HEK293 (cell line): ENCODE measurements around the gene MESD.

Experiments
- CTCF ChIA-PET: fragments of 350-600 bp; formaldehyde crosslinking; extraction: SDS; loops from one replicate; lab custom pipeline; 2021; ENCODE audit warnings: antibody characterized with exemption; lab: Yijun Ruan, JAX
- POLR2A ChIA-PET: fragments of 300-600 bp; formaldehyde crosslinking; extraction: SDS; loops from one replicate; lab custom pipeline; 2020; ENCODE audit warnings: antibody characterized with exemption, inconsistent platforms; lab: Yijun Ruan, JAX
- H3K27ac ChIP-seq: fragments of 200-500 bp; sonication (Bioruptor generic); 2 replicates; pipeline ENCODE4 v1.5.1; 2014; ENCODE audit warnings: low read depth, low read length, control low read depth, inconsistent platforms; ENCODE audit errors: extremely low read depth
- H3K36me3 ChIP-seq, 2 experiments: fragments of 200-500 bp in 1 of 2; sonication (Bioruptor generic) in 1 of 2; 1 replicate in 1 of 2; 2 replicates in 1 of 2; pipeline ENCODE4 v1.5.1; 2014 to 2017; ENCODE audit warnings: inconsistent platforms in 2 of 2, low read length in 2 of 2; ENCODE audit not compliant: control insufficient read depth in 2 of 2, insufficient read depth in 1 of 2
- H3K4me1 ChIP-seq: fragments of 200-500 bp; sonication (Bioruptor generic); 2 replicates; pipeline ENCODE4 v1.5.1; 2014; ENCODE audit warnings: mild to moderate bottlenecking, low read length, inconsistent platforms; ENCODE audit not compliant: control insufficient read depth, insufficient read depth
- H3K4me3 ChIP-seq: 2 replicates; pipeline ENCODE4 v1.5.1; 2011; ENCODE audit warnings: low read depth, mild to moderate bottlenecking, control low read depth, low read length, moderate library complexity
- H3K9me3 ChIP-seq: fragments of 200-500 bp; sonication (Bioruptor generic); 2 replicates; pipeline ENCODE4 v1.5.1; 2014; ENCODE audit warnings: low read depth, low read length, inconsistent platforms; ENCODE audit not compliant: control insufficient read depth, insufficient read depth
- SP2 ChIP-seq: fragments of 450-650 bp; formaldehyde crosslinking; IDR thresholded peaks from 2 replicates; pipeline ENCODE4 v1.5.1; 2016; ENCODE audit warnings: missing biosample characterization, missing genetic modification characterization
- TRIM28 ChIP-seq: IDR thresholded peaks from 2 replicates; pipeline ENCODE4 v1.6.1; 2011; ENCODE audit warnings: low read length, control low read depth, borderline replicate concordance
- ZBTB17 ChIP-seq: fragments of 450-650 bp; formaldehyde crosslinking; IDR thresholded peaks from 2 replicates; pipeline ENCODE4 v1.5.1; 2016; ENCODE audit warnings: missing biosample characterization, missing genetic modification characterization
- ZBTB8A ChIP-seq: fragments of 450-650 bp; formaldehyde crosslinking; IDR thresholded peaks from 2 replicates; pipeline ENCODE4 v1.5.1; 2016; ENCODE audit warnings: missing biosample characterization, missing genetic modification characterization
- ZNF112 ChIP-seq: fragments of 450-650 bp; formaldehyde crosslinking; IDR thresholded peaks from 2 replicates; pipeline ENCODE4 v1.5.0; 2017; ENCODE audit warnings: missing biosample characterization, missing genetic modification characterization
- ZNF157 ChIP-seq: fragments of 450-650 bp; formaldehyde crosslinking; IDR thresholded peaks from 2 replicates; pipeline ENCODE4 v1.5.1; 2016; ENCODE audit warnings: missing biosample characterization, missing genetic modification characterization
- ZNF16 ChIP-seq: fragments of 450-650 bp; formaldehyde crosslinking; IDR thresholded peaks from 2 replicates; pipeline ENCODE4 v1.5.1; 2016; ENCODE audit warnings: low read depth, missing biosample characterization, missing genetic modification characterization
- ZNF211 ChIP-seq: fragments of 450-650 bp; formaldehyde crosslinking; IDR thresholded peaks from 2 replicates; pipeline ENCODE4 v1.5.1; 2016; ENCODE audit warnings: low read depth, missing biosample characterization, missing genetic modification characterization
- ZNF423 ChIP-seq: fragments of 450-650 bp; formaldehyde crosslinking; IDR thresholded peaks from 2 replicates; pipeline ENCODE4 v1.5.1; 2016; ENCODE audit warnings: missing biosample characterization, missing genetic modification characterization
- ZNF433 ChIP-seq: fragments of 450-650 bp; formaldehyde crosslinking; IDR thresholded peaks from 2 replicates; pipeline ENCODE4 v1.5.1; 2016; ENCODE audit warnings: missing biosample characterization, missing genetic modification characterization, low read depth
- ZNF623 ChIP-seq: fragments of 450-650 bp; formaldehyde crosslinking; IDR thresholded peaks from 2 replicates; pipeline ENCODE4 v1.5.1; 2016; ENCODE audit warnings: missing biosample characterization, missing genetic modification characterization
- ZNF654 ChIP-seq: fragments of 450-650 bp; formaldehyde crosslinking; IDR thresholded peaks from 2 replicates; pipeline ENCODE4 v1.5.1; 2016; ENCODE audit warnings: low read depth, missing biosample characterization, missing genetic modification characterization
- ZNF776 ChIP-seq: fragments of 450-650 bp; formaldehyde crosslinking; IDR thresholded peaks from 2 replicates; pipeline ENCODE4 v1.5.0; 2017; ENCODE audit warnings: missing biosample characterization, missing genetic modification characterization, borderline replicate concordance
- ZNF843 ChIP-seq: fragments of 450-650 bp; formaldehyde crosslinking; IDR thresholded peaks from 2 replicates; pipeline ENCODE4 v1.5.1; 2016; ENCODE audit warnings: missing biosample characterization, missing genetic modification characterization
- TF ChIP-seq, protein P1 (sequence below): fragments of 450-650 bp; formaldehyde crosslinking; IDR thresholded peaks from 2 replicates; pipeline ENCODE4 v1.5.1; 2016; ENCODE audit warnings: missing biosample characterization, missing genetic modification characterization
- TF ChIP-seq, protein P2 (sequence below): fragments of 450-650 bp; formaldehyde crosslinking; IDR thresholded peaks from 2 replicates; pipeline ENCODE4 v1.5.1; 2016; ENCODE audit warnings: missing biosample characterization, missing genetic modification characterization
- TF ChIP-seq, protein P3 (sequence below): fragments of 450-650 bp; formaldehyde crosslinking; IDR thresholded peaks from 2 replicates; pipeline ENCODE4 v1.5.1; 2016; ENCODE audit warnings: missing biosample characterization, missing genetic modification characterization
- TF ChIP-seq, protein P4 (sequence below): fragments of 450-650 bp; formaldehyde crosslinking; IDR thresholded peaks from 2 replicates; pipeline ENCODE4 v1.5.1; 2016; ENCODE audit warnings: missing biosample characterization, missing genetic modification characterization
- TF ChIP-seq, protein P5 (sequence below): fragments of 450-650 bp; formaldehyde crosslinking; IDR thresholded peaks from 2 replicates; pipeline ENCODE4 v1.5.1; 2016; ENCODE audit warnings: missing biosample characterization, missing genetic modification characterization
- TF ChIP-seq, protein P6 (sequence below): fragments of 450-650 bp; formaldehyde crosslinking; optimal IDR thresholded peaks from 2 replicates; pipeline ENCODE3; 2016; ENCODE audit warnings: missing biosample characterization, mild to moderate bottlenecking, missing genetic modification characterization

MESD gene

DNA sequence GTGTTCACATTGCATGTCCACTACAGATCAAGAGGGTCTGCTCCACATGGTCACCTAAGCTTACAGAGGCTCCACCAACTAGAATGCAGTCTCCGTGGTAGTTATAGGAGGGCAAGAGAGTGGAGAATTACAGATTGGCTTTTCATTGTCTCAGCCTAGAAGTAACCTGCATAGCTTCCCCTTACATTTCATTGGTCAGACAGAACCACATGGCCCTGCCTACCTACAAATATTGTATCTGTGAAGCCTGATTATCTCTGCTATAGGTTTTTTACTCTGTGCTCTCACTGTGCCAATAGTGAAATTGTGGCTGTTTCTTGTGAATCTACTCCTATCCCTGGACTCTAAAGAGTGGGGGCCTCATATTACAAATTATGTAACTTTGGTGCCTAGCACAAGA is 8.6 kb upstream of the MESD start:
- H3K4me3 ChIP-seq: no peak overlapping the region
- no peak overlapping the region for H3K27ac ChIP-seq
- POLR2A ChIA-PET: interaction anchor here (0.5 to 1.0 kb wide), 2 partner anchors 8 to 9 kb away, joined by 3 to 4 read pairs; no protein-coding TSS in a partner anchor

DNA sequence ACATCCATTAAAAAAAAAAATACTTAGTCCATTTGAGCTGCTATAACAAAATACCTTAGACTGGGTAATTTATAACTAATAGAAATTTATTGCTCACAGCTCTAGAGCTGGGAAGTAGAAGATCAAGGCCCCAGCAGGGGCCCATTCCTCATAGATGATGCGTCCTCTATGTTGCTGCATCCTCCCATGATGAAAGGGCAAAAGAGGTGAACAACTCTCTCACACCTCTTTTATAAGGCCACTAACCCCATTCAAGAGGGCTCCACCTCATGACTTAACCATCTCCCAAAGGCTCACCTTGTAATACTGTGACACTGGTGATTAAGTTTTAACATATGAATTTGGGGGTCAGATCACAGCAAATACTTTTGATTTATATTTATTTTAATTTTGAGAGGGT is 8.1 kb upstream of the MESD start:
- no peaks in the 10 kb centered on the region for H3K9me3 ChIP-seq
- H3K36me3 ChIP-seq: peaks cover 0 to 5% of the 10 kb centered on the region in 2 experiments; a peak in 1 of 3 replicates
- H3K4me1 ChIP-seq: peaks cover 3% of the 10 kb centered on the region; the same call in 1 of the 2 replicates
- H3K4me3 ChIP-seq: no peak overlapping the region
- TF ChIP-seq ZNF623 (tag by site-specific recombination): no peak
- TF ChIP-seq, protein P1, sequence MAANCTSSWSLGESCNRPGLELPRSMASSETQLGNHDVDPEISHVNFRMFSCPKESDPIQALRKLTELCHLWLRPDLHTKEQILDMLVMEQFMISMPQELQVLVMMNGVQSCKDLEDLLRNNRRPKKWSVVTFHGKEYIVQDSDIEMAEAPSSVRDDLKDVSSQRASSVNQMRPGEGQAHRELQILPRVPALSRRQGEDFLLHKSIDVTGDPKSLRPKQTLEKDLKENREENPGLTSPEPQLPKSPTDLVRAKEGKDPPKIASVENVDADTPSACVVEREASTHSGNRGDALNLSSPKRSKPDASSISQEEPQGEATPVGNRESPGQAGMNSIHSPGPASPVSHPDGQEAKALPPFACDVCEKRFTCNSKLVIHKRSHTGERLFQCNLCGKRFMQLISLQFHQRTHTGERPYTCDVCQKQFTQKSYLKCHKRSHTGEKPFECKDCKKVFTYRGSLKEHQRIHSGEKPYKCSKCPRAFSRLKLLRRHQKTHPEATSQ: no peak
- no peak for TF ChIP-seq ZNF211
- TF ChIP-seq, protein P2, sequence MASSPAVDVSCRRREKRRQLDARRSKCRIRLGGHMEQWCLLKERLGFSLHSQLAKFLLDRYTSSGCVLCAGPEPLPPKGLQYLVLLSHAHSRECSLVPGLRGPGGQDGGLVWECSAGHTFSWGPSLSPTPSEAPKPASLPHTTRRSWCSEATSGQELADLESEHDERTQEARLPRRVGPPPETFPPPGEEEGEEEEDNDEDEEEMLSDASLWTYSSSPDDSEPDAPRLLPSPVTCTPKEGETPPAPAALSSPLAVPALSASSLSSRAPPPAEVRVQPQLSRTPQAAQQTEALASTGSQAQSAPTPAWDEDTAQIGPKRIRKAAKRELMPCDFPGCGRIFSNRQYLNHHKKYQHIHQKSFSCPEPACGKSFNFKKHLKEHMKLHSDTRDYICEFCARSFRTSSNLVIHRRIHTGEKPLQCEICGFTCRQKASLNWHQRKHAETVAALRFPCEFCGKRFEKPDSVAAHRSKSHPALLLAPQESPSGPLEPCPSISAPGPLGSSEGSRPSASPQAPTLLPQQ (tag by site-specific recombination): no peak
- no peak for TF ChIP-seq ZNF654 (tag by site-specific recombination)
- TF ChIP-seq ZNF16 (tag by site-specific recombination): no peak
- TF ChIP-seq ZNF776 (tag by site-specific recombination): no peak
- no peak for TF ChIP-seq ZNF433
- TF ChIP-seq, protein P3, sequence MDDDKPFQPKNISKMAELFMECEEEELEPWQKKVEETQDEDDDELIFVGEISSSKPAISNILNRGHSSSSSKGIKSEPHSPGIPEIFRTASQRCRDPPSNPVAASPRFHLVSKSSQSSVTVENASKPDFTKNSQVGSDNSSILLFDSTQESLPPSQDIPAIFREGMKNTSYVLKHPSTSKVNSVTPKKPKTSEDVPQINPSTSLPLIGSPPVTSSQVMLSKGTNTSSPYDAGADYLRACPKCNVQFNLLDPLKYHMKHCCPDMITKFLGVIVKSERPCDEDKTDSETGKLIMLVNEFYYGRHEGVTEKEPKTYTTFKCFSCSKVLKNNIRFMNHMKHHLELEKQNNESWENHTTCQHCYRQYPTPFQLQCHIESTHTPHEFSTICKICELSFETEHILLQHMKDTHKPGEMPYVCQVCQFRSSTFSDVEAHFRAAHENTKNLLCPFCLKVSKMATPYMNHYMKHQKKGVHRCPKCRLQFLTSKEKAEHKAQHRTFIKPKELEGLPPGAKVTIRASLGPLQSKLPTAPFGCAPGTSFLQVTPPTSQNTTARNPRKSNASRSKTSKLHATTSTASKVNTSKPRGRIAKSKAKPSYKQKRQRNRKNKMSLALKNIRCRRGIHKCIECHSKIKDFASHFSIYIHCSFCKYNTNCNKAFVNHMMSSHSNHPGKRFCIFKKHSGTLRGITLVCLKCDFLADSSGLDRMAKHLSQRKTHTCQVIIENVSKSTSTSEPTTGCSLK: no peak
- no peak for TF ChIP-seq TRIM28
- TF ChIP-seq, protein P4, sequence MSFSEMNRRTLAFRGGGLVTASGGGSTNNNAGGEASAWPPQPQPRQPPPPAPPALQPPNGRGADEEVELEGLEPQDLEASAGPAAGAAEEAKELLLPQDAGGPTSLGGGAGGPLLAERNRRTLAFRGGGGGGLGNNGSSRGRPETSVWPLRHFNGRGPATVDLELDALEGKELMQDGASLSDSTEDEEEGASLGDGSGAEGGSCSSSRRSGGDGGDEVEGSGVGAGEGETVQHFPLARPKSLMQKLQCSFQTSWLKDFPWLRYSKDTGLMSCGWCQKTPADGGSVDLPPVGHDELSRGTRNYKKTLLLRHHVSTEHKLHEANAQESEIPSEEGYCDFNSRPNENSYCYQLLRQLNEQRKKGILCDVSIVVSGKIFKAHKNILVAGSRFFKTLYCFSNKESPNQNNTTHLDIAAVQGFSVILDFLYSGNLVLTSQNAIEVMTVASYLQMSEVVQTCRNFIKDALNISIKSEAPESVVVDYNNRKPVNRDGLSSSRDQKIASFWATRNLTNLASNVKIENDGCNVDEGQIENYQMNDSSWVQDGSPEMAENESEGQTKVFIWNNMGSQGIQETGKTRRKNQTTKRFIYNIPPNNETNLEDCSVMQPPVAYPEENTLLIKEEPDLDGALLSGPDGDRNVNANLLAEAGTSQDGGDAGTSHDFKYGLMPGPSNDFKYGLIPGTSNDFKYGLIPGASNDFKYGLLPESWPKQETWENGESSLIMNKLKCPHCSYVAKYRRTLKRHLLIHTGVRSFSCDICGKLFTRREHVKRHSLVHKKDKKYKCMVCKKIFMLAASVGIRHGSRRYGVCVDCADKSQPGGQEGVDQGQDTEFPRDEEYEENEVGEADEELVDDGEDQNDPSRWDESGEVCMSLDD (tag by site-specific recombination): no peak
- TF ChIP-seq, protein P5, sequence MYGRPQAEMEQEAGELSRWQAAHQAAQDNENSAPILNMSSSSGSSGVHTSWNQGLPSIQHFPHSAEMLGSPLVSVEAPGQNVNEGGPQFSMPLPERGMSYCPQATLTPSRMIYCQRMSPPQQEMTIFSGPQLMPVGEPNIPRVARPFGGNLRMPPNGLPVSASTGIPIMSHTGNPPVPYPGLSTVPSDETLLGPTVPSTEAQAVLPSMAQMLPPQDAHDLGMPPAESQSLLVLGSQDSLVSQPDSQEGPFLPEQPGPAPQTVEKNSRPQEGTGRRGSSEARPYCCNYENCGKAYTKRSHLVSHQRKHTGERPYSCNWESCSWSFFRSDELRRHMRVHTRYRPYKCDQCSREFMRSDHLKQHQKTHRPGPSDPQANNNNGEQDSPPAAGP (tag by site-specific recombination): no peak
- no peak for TF ChIP-seq ZNF157 (tag by site-specific recombination)
- TF ChIP-seq ZNF112 (tag by site-specific recombination): no peak
- TF ChIP-seq ZNF843: no peak
- no peak for TF ChIP-seq ZNF423
- POLR2A ChIA-PET: no interaction called here
- CTCF ChIA-PET: interaction anchor here (0.5 to 1.5 kb wide), 9 partner anchors 18 to 757 kb away, joined by 3 to 8 read pairs (median 3); no protein-coding TSS in a partner anchor
- H3K27ac ChIP-seq: no peak overlapping the region

More for the DNA sequence above, 8.6 kb upstream of the MESD start:
- Histone ChIP-seq H3K9me3 (no peaks in the 10 kb centered on the region), H3K36me3 (peaks cover 0 to 9% of the 10 kb centered on the region in 2 experiments; a peak in 1 of 3 replicates), H3K4me1 (peaks cover 3% of the 10 kb centered on the region; the same call in 1 of the 2 replicates)
- CTCF ChIA-PET: interaction anchor here (0.5 to 4.7 kb wide), 5 partner anchors 19 to 757 kb away, joined by 3 to 31 read pairs (median 4); no protein-coding TSS in a partner anchor
- TF ChIP-seq, protein P6, sequence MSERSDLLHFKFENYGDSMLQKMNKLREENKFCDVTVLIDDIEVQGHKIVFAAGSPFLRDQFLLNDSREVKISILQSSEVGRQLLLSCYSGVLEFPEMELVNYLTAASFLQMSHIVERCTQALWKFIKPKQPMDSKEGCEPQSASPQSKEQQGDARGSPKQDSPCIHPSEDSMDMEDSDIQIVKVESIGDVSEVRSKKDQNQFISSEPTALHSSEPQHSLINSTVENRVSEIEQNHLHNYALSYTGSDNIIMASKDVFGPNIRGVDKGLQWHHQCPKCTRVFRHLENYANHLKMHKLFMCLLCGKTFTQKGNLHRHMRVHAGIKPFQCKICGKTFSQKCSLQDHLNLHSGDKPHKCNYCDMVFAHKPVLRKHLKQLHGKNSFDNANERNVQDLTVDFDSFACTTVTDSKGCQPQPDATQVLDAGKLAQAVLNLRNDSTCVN: no peak
- no peak for TF ChIP-seq ZBTB8A
- TF ChIP-seq ZBTB17 (tag by site-specific recombination): 0 out of 2 replicates have a peak, but pooled peaks have one; percentile 23
- no peak for TF ChIP-seq SP2 (tag by site-specific recombination)
